GM23338 (cell line): ENCODE measurements around the gene NAT8L. TPM values are rescaled to one million over a fixed set of nuclear protein-coding genes. Genes with fewer than 3 reads are reported as not detected.

ENCODE experiments used
- ATAC-seq: fragments of 200-7000 bp; cut with Tn5 transposase; 3 replicates; pipeline ENCODE4 v1.9.1; 2020
- DNase-seq: peaks from one replicate; pipeline ENCODE4 v3.0.0-alpha.2; 2015; ENCODE audit warnings: low spot score
- H2AFZ ChIP-seq: fragments of 200-600 bp; sonication (generic); 2 replicates; pipeline ENCODE4 v1.8.0; 2016; ENCODE audit warnings: antibody characterized with exemption, mild to moderate bottlenecking, moderate library complexity
- H3F3A ChIP-seq: fragments of 200-600 bp; sonication (generic); replicated peaks from 2 replicates; pipeline ENCODE4 v1.8.0; 2017; ENCODE audit warnings: antibody characterized with exemption, mixed run types, low read depth
- H3K27ac ChIP-seq: fragments of 200-600 bp; sonication (generic); 2 replicates; pipeline ENCODE4 v1.6.1; 2016; ENCODE audit warnings: low read depth
- H3K27me3 ChIP-seq: fragments of 200-600 bp; sonication (generic); 2 replicates; pipeline ENCODE4 v1.8.0; 2016; ENCODE audit warnings: mild to moderate bottlenecking, mixed run types, moderate library complexity; ENCODE audit not compliant: insufficient read depth
- H3K36me3 ChIP-seq: fragments of 200-600 bp; sonication (generic); 2 replicates; pipeline ENCODE4 v1.8.0; 2016; ENCODE audit warnings: mild to moderate bottlenecking; ENCODE audit not compliant: insufficient read depth
- H3K4me1 ChIP-seq: fragments of 200-600 bp; sonication (generic); 2 replicates; pipeline ENCODE4 v1.8.0; 2016; ENCODE audit warnings: mild to moderate bottlenecking, moderate library complexity; ENCODE audit not compliant: insufficient read depth
- H3K4me2 ChIP-seq: fragments of 200-600 bp; sonication (generic); 2 replicates; pipeline ENCODE4 v1.7.1; 2017; ENCODE audit warnings: mixed run types
- H3K4me3 ChIP-seq: fragments of 200-600 bp; sonication (generic); 2 replicates; pipeline ENCODE4 v1.6.1; 2016; ENCODE audit warnings: mixed run types
- H3K79me2 ChIP-seq: fragments of 200-600 bp; sonication (generic); replicated peaks from 2 replicates; pipeline ENCODE4 v1.8.0; 2017; ENCODE audit warnings: mild to moderate bottlenecking; ENCODE audit not compliant: insufficient read depth
- H3K9me2 ChIP-seq: fragments of 200-600 bp; sonication (generic); 2 replicates; pipeline ENCODE4 v1.8.0; 2017; ENCODE audit not compliant: insufficient read depth
- H4K20me1 ChIP-seq: fragments of 200-600 bp; sonication (generic); replicated peaks from 2 replicates; pipeline ENCODE4 v1.8.0; 2017; ENCODE audit warnings: mild to moderate bottlenecking; ENCODE audit not compliant: insufficient read depth
- H3K27ac Mint-ChIP-seq: 2 replicates; pipeline ENCODE4 v1.8.0; 2020; ENCODE audit warnings: inconsistent platforms, mild to moderate bottlenecking, moderate library complexity, mixed read lengths
- H3K27me3 Mint-ChIP-seq: 3 replicates; pipeline ENCODE4 v1.8.0; 2022; ENCODE audit warnings: low read depth, mild to moderate bottlenecking, moderate library complexity, mixed read lengths, inconsistent platforms; ENCODE audit not compliant: insufficient read depth, poor library complexity
- H3K36me3 Mint-ChIP-seq: 3 replicates; pipeline ENCODE4 v1.8.0; 2021; ENCODE audit warnings: low read depth, mild to moderate bottlenecking, inconsistent platforms, moderate library complexity, mixed read lengths
- H3K4me1 Mint-ChIP-seq: 3 replicates; pipeline ENCODE4 v1.8.0; 2020; ENCODE audit warnings: mild to moderate bottlenecking, inconsistent platforms, mixed read lengths
- H3K4me3 Mint-ChIP-seq: 3 replicates; pipeline ENCODE4 v1.8.0; 2021; ENCODE audit warnings: moderate library complexity, mild to moderate bottlenecking, inconsistent platforms, mixed read lengths
- H3K9me3 Mint-ChIP-seq: 3 replicates; pipeline ENCODE4 v1.8.0; 2020; ENCODE audit warnings: moderate library complexity, mild to moderate bottlenecking, inconsistent platforms, mixed read lengths
- EZH2phosphoT487 ChIP-seq: fragments of 200-600 bp; sonication (generic); IDR thresholded peaks from one replicate; pipeline ENCODE4 v1.8.1; 2018; ENCODE audit warnings: antibody characterized with exemption; ENCODE audit not compliant: unreplicated experiment
- JUNB ChIP-seq: IDR thresholded peaks from one replicate; pipeline ENCODE4 v1.6.1; 2016; ENCODE audit warnings: antibody characterized with exemption; ENCODE audit not compliant: unreplicated experiment
- STAT1 ChIP-seq: IDR thresholded peaks from one replicate; pipeline ENCODE4 v1.6.1; 2016; ENCODE audit warnings: antibody characterized with exemption; ENCODE audit not compliant: unreplicated experiment
- ZNF462 ChIP-seq: fragments of 250-450 bp; sonication (Bioruptor Pico); IDR thresholded peaks from 2 replicates; pipeline ENCODE4 v1.5.0; 2020; ENCODE audit warnings: mild to moderate bottlenecking, moderate library complexity
- polyA plus RNA-seq: library from polyadenylated mRNA; unstranded; fragments of >200 nt; fragmentation: Nextera tagmentation; extraction: Ambion mirVana; gene quantifications from 2 replicates; pipeline ENCODE4 v1.2.1, GENCODE V29; 2016
- total RNA-seq: library from RNA; depleted of rRNA; stranded (reverse); fragments of >200 nt; shearing (Covaris generic); gene quantifications from 2 replicates; pipeline ENCODE4 v1.2.3, GENCODE V29; 2014
- TF ChIP-seq, protein P1 (sequence below), 2 experiments: fragments of 200-600 bp in 1 of 2; sonication (generic) in 1 of 2; conservative IDR thresholded peaks; 2 replicates each; pipeline versions ENCODE4 v1.5.1 to v1.6.1; 2016 to 2017; ENCODE audit warnings: antibody characterized with exemption in 2 of 2, low read depth in 2 of 2, mild to moderate bottlenecking in 2 of 2, moderate library complexity in 1 of 2

Gene NAT8L
- total and polyA plus RNA-seq, 2 experiments from 2014 or later = 1.6 to 9.7 TPM

- ATAC-seq = no peak
- no peaks in the 10 kb centered on the region for H3K27me3 ChIP-seq
- no peaks in the 10 kb centered on the region for H3K79me2 ChIP-seq
- Mint-ChIP-seq H3K27me3 (peaks cover 6% of the 10 kb centered on the region), H3K36me3 (no peaks in the 10 kb centered on the region), H3K4me1 (no peaks in the 10 kb centered on the region), H3K4me3 (no peak overlapping the region), H3K9me3 (peaks cover 3% of the 10 kb centered on the region; the same call in 1 of the 3 replicates), H3K27ac (no peak overlapping the region)
- H3K4me1 ChIP-seq = no peaks in the 10 kb centered on the region
- no peak overlapping the region for H3K4me2 ChIP-seq
- H3F3A ChIP-seq = no peaks in the 10 kb centered on the region
- H3K27ac ChIP-seq = no peak overlapping the region
- H3K9me2 ChIP-seq = no peaks in the 10 kb centered on the region
- DNase-seq = no peak
- TF ChIP-seq ZNF462 (CRISPR knock-in tag) (no peak), EZH2phosphoT487 (no peak), JUNB (no peak), STAT1 (no peak)
- TF ChIP-seq, protein P1, sequence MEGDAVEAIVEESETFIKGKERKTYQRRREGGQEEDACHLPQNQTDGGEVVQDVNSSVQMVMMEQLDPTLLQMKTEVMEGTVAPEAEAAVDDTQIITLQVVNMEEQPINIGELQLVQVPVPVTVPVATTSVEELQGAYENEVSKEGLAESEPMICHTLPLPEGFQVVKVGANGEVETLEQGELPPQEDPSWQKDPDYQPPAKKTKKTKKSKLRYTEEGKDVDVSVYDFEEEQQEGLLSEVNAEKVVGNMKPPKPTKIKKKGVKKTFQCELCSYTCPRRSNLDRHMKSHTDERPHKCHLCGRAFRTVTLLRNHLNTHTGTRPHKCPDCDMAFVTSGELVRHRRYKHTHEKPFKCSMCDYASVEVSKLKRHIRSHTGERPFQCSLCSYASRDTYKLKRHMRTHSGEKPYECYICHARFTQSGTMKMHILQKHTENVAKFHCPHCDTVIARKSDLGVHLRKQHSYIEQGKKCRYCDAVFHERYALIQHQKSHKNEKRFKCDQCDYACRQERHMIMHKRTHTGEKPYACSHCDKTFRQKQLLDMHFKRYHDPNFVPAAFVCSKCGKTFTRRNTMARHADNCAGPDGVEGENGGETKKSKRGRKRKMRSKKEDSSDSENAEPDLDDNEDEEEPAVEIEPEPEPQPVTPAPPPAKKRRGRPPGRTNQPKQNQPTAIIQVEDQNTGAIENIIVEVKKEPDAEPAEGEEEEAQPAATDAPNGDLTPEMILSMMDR (conservative IDR thresholded peaks at IDR 0.05; ENCODE audit: low read depth in 2 of 2) = no peak
- no peaks in the 10 kb centered on the region for H3K36me3 ChIP-seq
- H4K20me1 ChIP-seq = no peaks in the 10 kb centered on the region
- no peak overlapping the region for H2AFZ ChIP-seq
- no peak overlapping the region for H3K4me3 ChIP-seq
Observed at GRCh38 chr4:2105559-2105958, 46.4 kb downstream of the NAT8L start.
